Measurements from ENCODE around the gene ACSF2.

The ACSF2 gene

GRCh38 chr17:50492214-50492613, 66.2 kb downstream of the ACSF2 start:
- TF ChIP-seq CTCF (IDR thresholded peaks at IDR 0.05; ENCODE audit: low read depth, low read length) = no peak
- no peak overlapping the region for H3K4me3 ChIP-seq (replicated peaks in 1 of 2; ENCODE audit: low read depth in 2 of 2, low read length in 2 of 2)
- DNase-seq (ENCODE audit: low read depth in 2 of 2) = no peak

GRCh38 chr17:50493744-50494143, 67.7 kb downstream of the ACSF2 start:
- DNase-seq (ENCODE audit: low read depth in 2 of 2) = no peak
- no peak overlapping the region for H3K4me3 ChIP-seq (replicated peaks in 1 of 2; ENCODE audit: low read depth in 2 of 2, low read length in 2 of 2)
- no peak for TF ChIP-seq CTCF (IDR thresholded peaks at IDR 0.05; ENCODE audit: low read depth, low read length)

- no peak for DNase-seq (ENCODE audit: low read depth in 2 of 2)
- H3K4me3 ChIP-seq (replicated peaks in 1 of 2; ENCODE audit: low read depth in 2 of 2, low read length in 2 of 2) = no peak overlapping the region
- TF ChIP-seq CTCF (IDR thresholded peaks at IDR 0.05; ENCODE audit: low read depth, low read length) = no peak
These were observed 69.3 kb downstream of the ACSF2 start for GRCh38 chr17:50495217-50495823.

DNA sequence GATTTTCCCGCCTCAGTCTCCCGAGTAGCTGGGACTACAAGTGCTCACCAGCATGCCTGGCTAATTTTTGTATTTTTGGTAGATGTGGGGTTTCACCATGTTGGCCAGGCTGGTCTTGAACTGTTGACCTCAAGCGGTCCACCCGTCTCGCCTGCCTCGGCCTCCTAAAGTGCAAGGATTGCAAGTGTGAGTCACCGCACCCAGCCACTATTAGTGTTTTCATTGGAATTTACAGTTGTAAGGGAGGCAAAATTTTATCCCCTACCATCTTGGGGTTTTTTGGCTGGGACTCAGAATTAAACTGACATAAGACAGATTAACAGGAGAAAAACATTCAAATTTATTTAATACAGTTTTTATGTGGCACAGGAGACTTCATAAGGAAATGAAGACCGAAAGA, 69.9 kb downstream of the ACSF2 start:
- no peak for TF ChIP-seq CTCF (IDR thresholded peaks at IDR 0.05; ENCODE audit: low read depth, low read length)
- H3K4me3 ChIP-seq (replicated peaks in 1 of 2; ENCODE audit: low read depth in 2 of 2, low read length in 2 of 2) = no peak overlapping the region
- peak in 1 of 2 donors; percentile 52 for DNase-seq (ENCODE audit: low read depth in 2 of 2)

- H3K4me3 ChIP-seq (replicated peaks in 1 of 2; ENCODE audit: low read depth in 2 of 2, low read length in 2 of 2) = no peak overlapping the region
- no peak for TF ChIP-seq CTCF (IDR thresholded peaks at IDR 0.05; ENCODE audit: low read depth, low read length)
- DNase-seq (ENCODE audit: low read depth in 2 of 2) = no peak
These were observed 72.2 kb downstream of the ACSF2 start for GRCh38 chr17:50498021-50498874.

- DNase-seq (ENCODE audit: low read depth in 2 of 2) = no peak
- TF ChIP-seq CTCF (IDR thresholded peaks at IDR 0.05; ENCODE audit: low read depth, low read length) = no peak
- H3K4me3 ChIP-seq (replicated peaks in 1 of 2; ENCODE audit: low read depth in 2 of 2, low read length in 2 of 2) = no peak overlapping the region
These were observed 73.3 kb downstream of the ACSF2 start for GRCh38 chr17:50499270-50499669.

All from cardiac fibroblast (primary cell).